Activated T-cell treated with anti-CD3 and anti-CD28 coated beads, Interleukin-2, amount 50 U/mL, for 4 hours (primary cell): ENCODE results near the gene SFXN1. TPM values are rescaled to one million over a fixed set of nuclear protein-coding genes. Genes with fewer than 3 reads are reported as not detected.

Source experiments
- ATAC-seq, 2 donors: fragments of 200-7000 bp; cut with Tn5 transposase; one replicate each; pipeline ENCODE4 v1.10.0; 2021
- DNase-seq: peaks from one replicate; pipeline ENCODE4 v3.0.0-alpha.2; 2020
- H3K27me3 Mint-ChIP-seq: one replicate; pipeline ENCODE4 v1.8.0; 2021; ENCODE audit warnings: low read depth, mixed read lengths
- H3K36me3 Mint-ChIP-seq: one replicate; pipeline ENCODE4 v1.8.0; 2022; ENCODE audit warnings: mixed read lengths; ENCODE audit not compliant: insufficient read depth
- H3K4me1 Mint-ChIP-seq: one replicate; pipeline ENCODE4 v1.8.0; 2021; ENCODE audit warnings: low read depth, mixed read lengths
- H3K4me3 Mint-ChIP-seq: one replicate; pipeline ENCODE4 v1.8.0; 2021; ENCODE audit warnings: mild to moderate bottlenecking, moderate library complexity, mixed read lengths
- H3K9me3 Mint-ChIP-seq: one replicate; pipeline ENCODE4 v1.8.0; 2021; ENCODE audit warnings: mixed read lengths
- total RNA-seq, 3 donors: library from RNA; stranded (reverse); gene quantifications; one replicate each; pipeline ENCODE4 v1.2.1, GENCODE V29; 2021

SFXN1 gene
- total RNA-seq, 3 donors from 2014 or later: 345 to 411 (median 373) TPM

- Mint-ChIP-seq H3K9me3 (no peaks in the 10 kb centered on the region), H3K4me1 (peaks cover 4% of the 10 kb centered on the region), H3K27me3 (peaks cover 7% of the 10 kb centered on the region), H3K4me3 (no peak overlapping the region), H3K36me3 (no peaks in the 10 kb centered on the region)
- DNase-seq (no peak), ATAC-seq (no peak)
Measured at GRCh38 chr5:175573493-175574269, 95.3 kb downstream of the SFXN1 start.

GRCh38 chr5:175575301-175575700 is 96.9 kb downstream of the SFXN1 start:
- H3K4me3 Mint-ChIP-seq: no peak overlapping the region
- H3K4me1 Mint-ChIP-seq: peaks cover 7% of the 10 kb centered on the region
- ATAC-seq (no peak), DNase-seq (no peak)
- no peaks in the 10 kb centered on the region for H3K9me3 Mint-ChIP-seq
- H3K27me3 Mint-ChIP-seq: peaks cover 6% of the 10 kb centered on the region
- no peaks in the 10 kb centered on the region for H3K36me3 Mint-ChIP-seq

GRCh38 chr5:175576096-175576495 is 97.7 kb downstream of the SFXN1 start:
- Mint-ChIP-seq H3K4me1 (peaks cover 9% of the 10 kb centered on the region), H3K27me3 (peaks cover 6% of the 10 kb centered on the region), H3K4me3 (no peak overlapping the region), H3K9me3 (no peaks in the 10 kb centered on the region), H3K36me3 (no peaks in the 10 kb centered on the region)
- no peak for DNase-seq
- no peak for ATAC-seq

- no peak for DNase-seq
- H3K4me3 Mint-ChIP-seq: no peak overlapping the region
- no peaks in the 10 kb centered on the region for H3K36me3 Mint-ChIP-seq
- no peaks in the 10 kb centered on the region for H3K9me3 Mint-ChIP-seq
- peaks cover 11% of the 10 kb centered on the region for H3K4me1 Mint-ChIP-seq
- no peak for ATAC-seq
- peaks cover 6% of the 10 kb centered on the region for H3K27me3 Mint-ChIP-seq
Measured at GRCh38 chr5:175576591-175576990, 98.2 kb downstream of the SFXN1 start.

Other genes starting within 250 kb of the SFXN1 start
- under 1 TPM in 1 of 3 donors, not detected in 2; 0.05 TPM for gene DRD1, start 34.4 kb upstream of the SFXN1 start, total RNA-seq
- gene HRH2, start 179.5 kb downstream of the SFXN1 start, total RNA-seq: 10 to 100 TPM; 25.3 to 56.1 (median 31.1) TPM